ENCODE results near the gene ZCCHC24.

ZCCHC24 gene

DNA sequence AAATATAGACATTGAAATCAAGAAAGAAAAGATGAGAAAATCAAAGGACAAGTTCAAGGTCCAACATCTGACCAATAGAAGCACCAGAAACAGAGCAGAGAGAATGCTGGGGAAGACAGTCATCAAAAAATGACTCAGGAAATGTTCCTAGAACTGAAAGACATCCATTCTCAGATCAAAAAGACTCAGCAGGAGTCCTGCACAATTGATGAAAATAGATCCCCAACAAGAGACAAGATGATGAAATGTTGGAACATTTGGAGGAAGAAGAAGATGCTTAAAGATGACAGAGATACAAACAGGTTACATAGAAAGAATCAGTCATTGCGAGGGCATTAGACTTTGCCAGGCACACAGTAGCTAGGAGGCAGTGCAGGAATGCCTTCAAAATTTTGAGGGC is 36.9 kb upstream of the ZCCHC24 start:
- no peak for DNase-seq (ENCODE audit: low read depth)
- TF ChIP-seq, protein P1, sequence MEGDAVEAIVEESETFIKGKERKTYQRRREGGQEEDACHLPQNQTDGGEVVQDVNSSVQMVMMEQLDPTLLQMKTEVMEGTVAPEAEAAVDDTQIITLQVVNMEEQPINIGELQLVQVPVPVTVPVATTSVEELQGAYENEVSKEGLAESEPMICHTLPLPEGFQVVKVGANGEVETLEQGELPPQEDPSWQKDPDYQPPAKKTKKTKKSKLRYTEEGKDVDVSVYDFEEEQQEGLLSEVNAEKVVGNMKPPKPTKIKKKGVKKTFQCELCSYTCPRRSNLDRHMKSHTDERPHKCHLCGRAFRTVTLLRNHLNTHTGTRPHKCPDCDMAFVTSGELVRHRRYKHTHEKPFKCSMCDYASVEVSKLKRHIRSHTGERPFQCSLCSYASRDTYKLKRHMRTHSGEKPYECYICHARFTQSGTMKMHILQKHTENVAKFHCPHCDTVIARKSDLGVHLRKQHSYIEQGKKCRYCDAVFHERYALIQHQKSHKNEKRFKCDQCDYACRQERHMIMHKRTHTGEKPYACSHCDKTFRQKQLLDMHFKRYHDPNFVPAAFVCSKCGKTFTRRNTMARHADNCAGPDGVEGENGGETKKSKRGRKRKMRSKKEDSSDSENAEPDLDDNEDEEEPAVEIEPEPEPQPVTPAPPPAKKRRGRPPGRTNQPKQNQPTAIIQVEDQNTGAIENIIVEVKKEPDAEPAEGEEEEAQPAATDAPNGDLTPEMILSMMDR (IDR thresholded peaks at IDR 0.05; ENCODE audit: low read depth, low read length, missing control alignments), result no peak
- no peak overlapping the region for H3K4me3 ChIP-seq (ENCODE audit: low read depth, low read length)

DNA sequence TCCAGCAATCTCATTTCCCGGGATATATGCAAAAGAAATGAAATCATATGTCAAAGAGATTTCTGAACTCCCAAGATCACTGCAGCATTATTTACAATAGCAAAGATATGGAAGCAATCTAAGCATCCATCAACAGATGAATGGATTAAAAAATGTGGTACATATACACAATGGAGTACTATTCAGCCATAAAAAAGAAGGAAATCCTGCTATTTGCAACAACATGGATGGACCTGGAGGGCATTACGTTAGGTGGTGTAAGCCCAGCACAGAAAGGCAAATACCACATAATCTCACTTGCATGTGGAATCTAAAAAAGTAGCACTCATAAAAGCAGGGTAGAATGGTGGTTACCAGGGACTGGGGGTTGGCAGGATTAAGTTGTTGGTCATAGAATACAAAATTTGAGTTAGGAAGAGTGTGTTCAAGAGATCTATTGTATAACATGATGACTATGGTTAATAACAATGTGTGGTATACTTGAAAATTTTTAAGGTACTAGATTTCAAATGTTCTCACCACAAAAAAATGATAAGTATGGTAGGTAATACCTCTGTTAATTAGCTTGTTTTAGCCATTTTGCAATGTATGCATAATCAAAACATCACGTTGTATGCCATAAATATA is 34.0 kb upstream of the ZCCHC24 start:
- DNase-seq (ENCODE audit: low read depth), result no peak
- TF ChIP-seq, protein P1 (IDR thresholded peaks at IDR 0.05; ENCODE audit: low read depth, low read length, missing control alignments), result no peak
- no peak overlapping the region for H3K4me3 ChIP-seq (ENCODE audit: low read depth, low read length)

DNA sequence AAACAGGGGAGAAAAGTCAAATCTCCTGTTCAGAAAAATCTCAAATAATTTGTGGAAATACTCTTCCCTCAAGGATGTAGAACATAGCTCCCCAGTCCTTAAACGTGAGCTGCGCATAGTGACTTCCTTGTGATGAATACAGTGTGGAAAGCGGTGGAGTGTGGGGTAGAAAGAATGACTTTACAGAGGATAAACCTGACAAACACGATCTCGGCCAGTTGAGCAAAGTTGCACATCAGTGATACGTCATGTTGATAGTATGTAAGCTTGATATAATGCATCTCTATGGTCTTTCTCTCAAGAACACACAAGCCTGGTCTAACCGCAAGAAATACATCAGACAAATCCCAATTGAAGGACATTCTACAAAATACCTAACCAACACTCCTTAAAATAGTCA is 32.0 kb upstream of the ZCCHC24 start:
- DNase-seq (ENCODE audit: low read depth), result no peak
- TF ChIP-seq, protein P1 (IDR thresholded peaks at IDR 0.05; ENCODE audit: low read depth, low read length, missing control alignments), result no peak

DNA sequence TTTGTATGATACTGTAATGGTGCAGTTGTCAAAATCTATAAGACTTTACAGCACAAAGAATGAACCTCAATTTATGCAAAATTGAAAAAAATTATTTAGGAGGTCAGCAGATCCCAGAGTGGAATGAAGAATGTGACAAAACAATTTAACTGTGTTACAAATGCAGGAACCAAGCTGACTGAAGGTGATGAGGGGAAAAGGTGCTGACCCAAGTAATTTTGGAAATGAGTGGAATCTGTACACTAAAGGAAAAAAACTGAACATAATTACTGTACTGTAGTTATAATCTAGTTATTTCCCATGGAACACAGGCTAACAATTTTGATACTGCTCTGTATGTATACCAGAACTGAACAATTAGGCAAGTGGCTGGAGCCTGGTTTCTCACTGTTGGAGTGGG is 31.2 kb upstream of the ZCCHC24 start:
- no peak for DNase-seq (ENCODE audit: low read depth)
- no peak overlapping the region for H3K4me3 ChIP-seq (ENCODE audit: low read depth, low read length)
- TF ChIP-seq, protein P1 (IDR thresholded peaks at IDR 0.05; ENCODE audit: low read depth, low read length, missing control alignments), result no peak

More for the DNA sequence above, 32.0 kb upstream of the ZCCHC24 start:
- H3K4me3 ChIP-seq (ENCODE audit: low read depth, low read length), result no peak overlapping the region

DNA sequence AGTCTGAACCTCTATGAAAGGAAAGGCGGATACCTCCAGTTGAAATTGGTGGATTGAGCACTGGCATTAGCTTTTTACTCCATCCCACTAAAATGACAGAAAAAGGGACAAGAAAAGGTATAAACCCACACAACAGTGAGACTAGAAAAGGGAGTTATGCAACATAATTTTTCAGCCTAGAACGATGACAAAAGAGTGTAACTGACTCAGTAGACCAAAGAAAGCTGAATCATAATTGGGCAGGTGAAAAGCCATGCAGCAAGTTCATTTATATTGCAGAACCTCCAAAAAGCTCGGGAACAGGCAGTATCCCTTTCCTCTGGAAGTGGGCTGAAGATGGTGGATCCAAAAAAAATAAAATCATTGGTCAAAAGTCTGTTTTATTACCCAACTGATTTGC is 30.5 kb upstream of the ZCCHC24 start:
- H3K4me3 ChIP-seq (ENCODE audit: low read depth, low read length), result no peak overlapping the region
- TF ChIP-seq, protein P1 (IDR thresholded peaks at IDR 0.05; ENCODE audit: low read depth, low read length, missing control alignments), result no peak
- no peak for DNase-seq (ENCODE audit: low read depth)

DNA sequence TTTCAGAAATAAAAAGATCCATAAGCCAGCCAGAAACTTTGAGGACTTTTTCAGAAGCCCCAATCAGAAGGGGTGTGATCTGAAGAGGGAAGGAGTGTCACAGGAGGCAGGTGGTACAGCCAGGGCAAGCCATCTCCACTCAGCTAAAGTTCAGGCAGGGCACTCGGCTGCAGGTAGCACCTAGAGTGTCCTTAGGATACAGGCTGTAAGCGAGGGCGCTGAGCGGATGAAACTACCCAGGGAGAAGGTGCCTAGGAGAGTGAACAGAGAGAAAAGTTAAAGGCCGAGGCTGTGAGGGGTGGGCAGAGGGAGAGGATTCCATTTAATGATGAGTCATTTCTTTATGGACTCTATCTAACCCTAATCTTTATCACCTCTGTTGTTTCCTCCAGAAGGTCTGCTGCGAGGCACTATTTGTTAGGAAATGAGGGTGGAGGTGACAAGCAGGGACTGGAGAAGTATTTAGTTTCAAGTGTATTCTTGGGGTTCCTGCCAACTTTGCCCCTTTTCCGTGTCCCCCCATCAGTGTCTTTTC is 29.8 kb upstream of the ZCCHC24 start:
- TF ChIP-seq, protein P1 (IDR thresholded peaks at IDR 0.05; ENCODE audit: low read depth, low read length, missing control alignments), result no peak
- no peak for DNase-seq (ENCODE audit: low read depth)
- no peak overlapping the region for H3K4me3 ChIP-seq (ENCODE audit: low read depth, low read length)
